A549 (cell line): Measurements from ENCODE around the gene MYLK.

Source experiments
- CTCF ChIP-seq: fragments of >200 bp; sonication (Bioruptor Twin); formaldehyde crosslinking; IDR thresholded peaks from 3 replicates; pipeline ENCODE4 v1.5.1; 2016
- FOXS1 ChIP-seq: fragments of 250-450 bp; sonication (Bioruptor Pico); IDR thresholded peaks from 2 replicates; pipeline ENCODE4 v1.5.0; 2020; ENCODE audit warnings: mild to moderate bottlenecking, moderate library complexity
- NFE2L2 ChIP-seq: fragments of 150-350 bp; conservative IDR thresholded peaks from 2 replicates; pipeline ENCODE4 v1.6.1; 2014; ENCODE audit warnings: low read length
- POLR2A ChIP-seq: IDR thresholded peaks from 2 replicates; pipeline ENCODE4 v1.6.1; 2012; ENCODE audit warnings: mild to moderate bottlenecking, low read length

DNA sequence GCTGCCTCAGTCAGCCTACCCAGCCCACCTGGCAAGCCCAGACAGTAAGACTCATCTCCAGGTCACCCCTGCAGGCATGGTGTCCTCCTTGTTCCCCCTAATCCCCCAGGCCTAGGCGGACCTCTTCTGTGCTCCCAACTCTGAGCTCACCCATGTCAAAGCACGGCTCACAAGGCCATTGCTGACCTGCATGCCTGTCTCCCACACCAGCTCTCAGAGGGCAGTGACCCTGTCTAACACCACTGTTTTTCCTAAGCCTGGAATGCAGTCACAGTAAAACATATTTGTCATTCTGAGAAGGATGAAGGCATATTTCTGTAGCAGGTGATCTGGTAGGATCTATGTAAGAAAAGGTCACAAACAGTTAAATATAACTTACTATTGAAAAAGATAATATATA is 189.0 kb downstream of the MYLK start:
- no peak for TF ChIP-seq FOXS1 (CRISPR knock-in tag)
- no peak for TF ChIP-seq CTCF
- no peak for TF ChIP-seq POLR2A
- no peak for TF ChIP-seq NFE2L2
